Progenitor cell of endocrine pancreas (in vitro differentiated cells): ENCODE measurements around the gene MAP2K3. TPM values are rescaled to one million over a fixed set of nuclear protein-coding genes. Genes with fewer than 3 reads are reported as not detected.

Source experiments
- DNase-seq: peaks from one replicate; pipeline ENCODE4 v3.0.0; 2021; ENCODE audit warnings: low spot score; ENCODE audit not compliant: unreplicated experiment
- H3K27ac Mint-ChIP-seq: 2 replicates; pipeline ENCODE4 v1.8.0; 2021; ENCODE audit warnings: mild to moderate bottlenecking, moderate library complexity, mixed read lengths
- H3K27me3 Mint-ChIP-seq: 2 replicates; pipeline ENCODE4 v1.8.0; 2021; ENCODE audit warnings: mixed read lengths
- H3K36me3 Mint-ChIP-seq: 2 replicates; pipeline ENCODE4 v1.8.0; 2022; ENCODE audit warnings: mixed read lengths; ENCODE audit not compliant: insufficient read depth
- H3K4me1 Mint-ChIP-seq: 2 replicates; pipeline ENCODE4 v1.8.0; 2021; ENCODE audit warnings: low read depth, mixed read lengths
- H3K4me3 Mint-ChIP-seq: 2 replicates; pipeline ENCODE4 v1.8.0; 2021; ENCODE audit warnings: low read depth, mild to moderate bottlenecking, moderate library complexity, mixed read lengths
- H3K9me3 Mint-ChIP-seq: 2 replicates; pipeline ENCODE4 v1.8.0; 2021; ENCODE audit warnings: low read depth, mixed read lengths
- CTCF ChIP-seq: fragments of 200-600 bp; sonication (generic); IDR thresholded peaks from one replicate; pipeline ENCODE4 v1.5.0; 2021; ENCODE audit warnings: antibody characterized with exemption, mild to moderate bottlenecking; ENCODE audit not compliant: unreplicated experiment
- total RNA-seq: library from RNA; stranded (reverse); gene quantifications from 2 replicates; pipeline ENCODE4 v1.2.1, GENCODE V29; 2021

MAP2K3 gene
- total RNA-seq, 1 donor from 2014 or later, result 24.7 TPM

GRCh38 chr17:21297597-21297996, 13.1 kb downstream of the MAP2K3 start:
- Mint-ChIP-seq H3K27me3 (no peaks in the 10 kb centered on the region), H3K9me3 (peaks cover 11% of the 10 kb centered on the region), H3K4me3 (no peak overlapping the region), H3K36me3 (peaks cover 11% of the 10 kb centered on the region), H3K4me1 (no peaks in the 10 kb centered on the region), H3K27ac (no peak overlapping the region)
- no peak for DNase-seq
- no peak for TF ChIP-seq CTCF

- DNase-seq, result no peak
- Mint-ChIP-seq H3K4me3 (no peak overlapping the region), H3K9me3 (peaks cover 11% of the 10 kb centered on the region), H3K27me3 (no peaks in the 10 kb centered on the region), H3K36me3 (peaks cover 13% of the 10 kb centered on the region), H3K4me1 (no peaks in the 10 kb centered on the region), H3K27ac (no peak overlapping the region)
- no peak for TF ChIP-seq CTCF
Measured at GRCh38 chr17:21298056-21298982, 13.8 kb downstream of the MAP2K3 start.

GRCh38 chr17:21298983-21299519, 14.5 kb downstream of the MAP2K3 start:
- Mint-ChIP-seq H3K27me3 (no peaks in the 10 kb centered on the region), H3K36me3 (peaks cover 18% of the 10 kb centered on the region), H3K9me3 (peaks cover 11% of the 10 kb centered on the region)

GRCh38 chr17:21299981-21300600, 15.6 kb downstream of the MAP2K3 start:
- H3K36me3 Mint-ChIP-seq, result peaks cover 17% of the 10 kb centered on the region
- TF ChIP-seq CTCF, result no peak
- H3K27ac Mint-ChIP-seq, result peak overlapping the region; percentile 14
- no peaks in the 10 kb centered on the region for H3K27me3 Mint-ChIP-seq
- DNase-seq, result no peak
- H3K4me3 Mint-ChIP-seq, result no peak overlapping the region
- no peaks in the 10 kb centered on the region for H3K4me1 Mint-ChIP-seq
- peaks cover 8% of the 10 kb centered on the region for H3K9me3 Mint-ChIP-seq

More at GRCh38 chr17:21298983-21299519, 14.5 kb downstream of the MAP2K3 start:
- Mint-ChIP-seq H3K4me1 (no peaks in the 10 kb centered on the region), H3K27ac (no peak overlapping the region), H3K4me3 (no peak overlapping the region)
- DNase-seq, result no peak
- no peak for TF ChIP-seq CTCF
